ENCODE measurements around the gene THAP4. TPM values are rescaled to one million over a fixed set of nuclear protein-coding genes. Genes with fewer than 3 reads are reported as not detected.

The THAP4 gene
- total RNA-seq, 1 donor from 2014 or later: 42.4 TPM

DNA sequence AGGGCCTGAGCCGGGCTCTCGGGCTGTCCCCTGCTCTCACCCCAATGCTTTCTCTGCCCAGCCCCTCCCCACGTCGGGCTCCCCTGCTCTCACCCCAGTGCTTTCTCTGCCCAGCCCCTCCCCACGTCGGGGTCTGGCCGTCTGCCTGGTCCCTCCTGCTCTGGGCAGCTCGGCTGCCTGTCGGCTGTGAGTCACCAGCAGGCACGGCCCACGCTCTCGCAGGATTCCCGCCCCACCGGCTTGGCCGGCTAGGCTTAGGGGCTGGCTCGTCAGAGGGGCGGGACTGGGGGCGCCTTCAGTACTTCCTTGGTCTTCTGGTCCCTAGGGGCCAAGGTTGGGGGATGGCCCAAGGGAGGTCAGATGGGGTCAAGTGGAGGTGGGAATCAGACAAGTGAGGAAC, 75.1 kb downstream of the THAP4 start:
- no peak for DNase-seq (ENCODE audit: low read depth)
- H3K4me3 ChIP-seq (ENCODE audit: low read depth, low read length): no peak overlapping the region
- TF ChIP-seq CTCF (conservative IDR thresholded peaks at IDR 0.05; ENCODE audit: low read depth, low read length): no peak

DNA sequence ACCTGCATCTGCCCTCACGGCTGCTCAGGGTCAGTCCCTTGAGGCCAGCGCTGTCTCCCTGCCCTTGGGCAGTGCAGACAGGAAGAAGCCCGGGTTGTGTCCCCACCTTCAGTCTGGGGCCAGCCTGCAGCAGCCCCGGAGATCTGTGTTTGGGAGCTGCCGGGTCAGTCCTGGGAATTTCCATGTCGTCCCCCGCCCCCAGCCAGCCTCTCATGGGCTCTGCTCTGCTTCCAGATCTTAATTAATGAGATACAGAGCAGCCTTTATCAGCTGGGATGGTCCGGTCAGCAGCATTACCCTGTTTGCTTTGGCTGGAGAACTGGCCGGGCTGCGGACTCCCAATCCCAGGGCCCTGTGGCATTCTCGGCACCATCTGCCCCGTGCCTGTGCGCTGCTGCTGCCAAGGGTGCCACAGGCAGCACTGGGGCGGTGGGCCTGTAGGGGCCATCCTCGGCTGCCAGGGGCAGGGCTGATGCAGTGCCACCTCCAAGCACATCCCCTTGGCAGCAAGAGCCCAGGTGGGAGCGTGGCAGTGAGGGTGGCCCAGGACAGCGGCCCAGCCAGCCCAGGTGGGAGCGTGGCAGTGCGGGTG, 76.0 kb downstream of the THAP4 start:
- DNase-seq (ENCODE audit: low read depth): no peak
- peak overlapping the region; percentile 15 for H3K4me3 ChIP-seq (ENCODE audit: low read depth, low read length)

DNA sequence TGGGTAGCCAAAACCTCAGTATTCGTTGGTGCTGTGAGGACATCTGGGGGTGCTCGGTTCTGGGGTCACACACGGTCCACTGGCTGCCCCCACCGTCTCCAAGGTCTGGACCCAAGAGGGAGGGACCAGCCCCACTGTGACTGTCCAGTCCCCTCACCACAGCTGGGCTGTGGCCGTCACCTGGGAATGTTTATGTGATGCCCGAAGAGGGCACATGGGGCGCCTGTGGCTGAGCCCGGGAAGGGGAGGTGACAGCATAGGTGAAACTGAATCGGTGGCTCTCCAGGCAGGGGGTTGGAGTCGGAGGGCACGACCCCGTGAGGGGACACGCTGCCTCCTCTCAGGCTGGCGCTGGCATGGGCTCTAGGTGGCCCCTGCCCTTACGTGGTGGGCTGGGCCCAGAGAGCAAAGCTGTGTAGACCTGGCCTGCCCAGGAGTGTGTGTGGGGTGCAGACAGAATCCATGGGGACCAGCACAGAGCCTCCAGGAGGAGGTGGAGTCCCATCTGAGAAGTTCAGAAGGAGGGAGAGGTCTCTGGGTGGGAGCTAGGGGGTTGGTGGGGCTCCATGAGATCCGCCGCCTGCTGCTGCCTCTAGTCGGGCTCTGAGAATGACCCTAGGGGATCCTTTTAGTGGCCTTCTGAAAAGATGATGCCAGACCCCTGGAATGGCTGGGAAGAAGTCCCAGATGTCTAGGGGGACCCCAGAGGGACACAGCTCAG, 76.6 kb downstream of the THAP4 start:
- peak overlapping the region; percentile 82 for H3K4me3 ChIP-seq (ENCODE audit: low read depth, low read length)
- TF ChIP-seq CTCF (conservative IDR thresholded peaks at IDR 0.05; ENCODE audit: low read depth, low read length): no peak
- DNase-seq (ENCODE audit: low read depth): no peak

More for the DNA sequence above, 76.0 kb downstream of the THAP4 start:
- no peak for TF ChIP-seq CTCF (conservative IDR thresholded peaks at IDR 0.05; ENCODE audit: low read depth, low read length)

- peak overlapping the region; percentile 82 for H3K4me3 ChIP-seq (ENCODE audit: low read depth, low read length)
- no peak for TF ChIP-seq CTCF (conservative IDR thresholded peaks at IDR 0.05; ENCODE audit: low read depth, low read length)
- no peak for DNase-seq (ENCODE audit: low read depth)
These were observed 77.4 kb downstream of the THAP4 start for GRCh38 chr2:241559323-241560161.

- no peak for TF ChIP-seq CTCF (conservative IDR thresholded peaks at IDR 0.05; ENCODE audit: low read depth, low read length)
- H3K4me3 ChIP-seq (ENCODE audit: low read depth, low read length): peak within 1 kb of the TSS; percentile 82
- DNase-seq (ENCODE audit: low read depth): peak; percentile 22
These were observed 78.2 kb downstream of the THAP4 start, which contains the start of gene BOK for GRCh38 chr2:241558532-241559322. TSS of gene BOK (plus strand) at chr2:241558745. CDS start at chr2:241559484, 739 bp downstream.

GRCh38 chr2:241556746-241557145, 80.2 kb downstream of the THAP4 start:
- H3K4me3 ChIP-seq (ENCODE audit: low read depth, low read length): no peak overlapping the region
- TF ChIP-seq CTCF (conservative IDR thresholded peaks at IDR 0.05; ENCODE audit: low read depth, low read length): no peak
- DNase-seq (ENCODE audit: low read depth): no peak
